Measurements from ENCODE around the gene NOTCH2. TPM values are rescaled to one million over a fixed set of nuclear protein-coding genes. Genes with fewer than 3 reads are reported as not detected.
"Not testable (repeated sequence)": the region's sequence is repeated elsewhere in the genome, so short reads cannot be mapped to it uniquely, and the experiment has no call there.

Gene NOTCH2
- total RNA-seq, 2 donors from 2014 or later: 64.6 to 79.2 TPM

GRCh38 chr1:120008320-120008719 lies 61.1 kb downstream of the NOTCH2 start:
- H3K4me3 Mint-ChIP-seq; H3K36me3 Mint-ChIP-seq (ENCODE audit: insufficient read depth in 2 of 2); ATAC-seq (replicated peaks in 1 of 2); H3K9me3 Mint-ChIP-seq; DNase-seq; H3K27ac Mint-ChIP-seq; H3K27me3 Mint-ChIP-seq (ENCODE audit: low read depth); H3K4me1 Mint-ChIP-seq (ENCODE audit: low read depth): not testable (repeated sequence)

- H3K9me3 Mint-ChIP-seq; ATAC-seq (replicated peaks in 1 of 2); H3K27me3 Mint-ChIP-seq (ENCODE audit: low read depth); H3K4me3 Mint-ChIP-seq; H3K4me1 Mint-ChIP-seq (ENCODE audit: low read depth); DNase-seq; H3K36me3 Mint-ChIP-seq (ENCODE audit: insufficient read depth in 2 of 2); H3K27ac Mint-ChIP-seq: not testable (repeated sequence)
Measured at GRCh38 chr1:120007850-120008249, 61.6 kb downstream of the NOTCH2 start.

GRCh38 chr1:120001035-120001434 lies 68.4 kb downstream of the NOTCH2 start:
- not testable (repeated sequence) for ATAC-seq (replicated peaks in 1 of 2); H3K9me3 Mint-ChIP-seq; DNase-seq; H3K27me3 Mint-ChIP-seq (ENCODE audit: low read depth); H3K4me3 Mint-ChIP-seq; H3K36me3 Mint-ChIP-seq (ENCODE audit: insufficient read depth in 2 of 2); H3K4me1 Mint-ChIP-seq (ENCODE audit: low read depth); H3K27ac Mint-ChIP-seq

GRCh38 chr1:119996731-119997312 lies 72.6 kb downstream of the NOTCH2 start:
- not testable (repeated sequence) for H3K4me1 Mint-ChIP-seq (ENCODE audit: low read depth)

GRCh38 chr1:119995975-119996374 lies 73.5 kb downstream of the NOTCH2 start:
- not testable (repeated sequence) for DNase-seq; ATAC-seq (replicated peaks in 1 of 2); H3K4me1 Mint-ChIP-seq (ENCODE audit: low read depth); H3K27ac Mint-ChIP-seq; H3K36me3 Mint-ChIP-seq (ENCODE audit: insufficient read depth in 2 of 2); H3K4me3 Mint-ChIP-seq; H3K27me3 Mint-ChIP-seq (ENCODE audit: low read depth); H3K9me3 Mint-ChIP-seq

More at GRCh38 chr1:119996731-119997312, 72.6 kb downstream of the NOTCH2 start:
- H3K36me3 Mint-ChIP-seq (ENCODE audit: insufficient read depth in 2 of 2); H3K4me3 Mint-ChIP-seq; DNase-seq; H3K9me3 Mint-ChIP-seq; H3K27ac Mint-ChIP-seq; ATAC-seq (replicated peaks in 1 of 2); H3K27me3 Mint-ChIP-seq (ENCODE audit: low read depth): not testable (repeated sequence)

GRCh38 chr1:119988306-119989062 lies 81.0 kb downstream of the NOTCH2 start:
- DNase-seq (peak in 1 of 2 donors; percentile 11), ATAC-seq (replicated peaks in 1 of 2) (peak; percentile 76 to 77)
- Mint-ChIP-seq H3K4me1 (ENCODE audit: low read depth) (peaks cover 36% of the 10 kb centered on the region), H3K4me3 (peak overlapping the region; percentile 66 to 80), H3K36me3 (ENCODE audit: insufficient read depth in 2 of 2) (peaks cover 6 to 7% of the 10 kb centered on the region in 2 donors), H3K27ac (peak overlapping the region; percentile 93), H3K27me3 (ENCODE audit: low read depth) (no peaks in the 10 kb centered on the region), H3K9me3 (no peaks in the 10 kb centered on the region)

- Mint-ChIP-seq H3K27me3 (ENCODE audit: low read depth) (no peaks in the 10 kb centered on the region), H3K9me3 (no peaks in the 10 kb centered on the region), H3K4me1 (ENCODE audit: low read depth) (peaks cover 36% of the 10 kb centered on the region), H3K27ac (peak overlapping the region; percentile 93), H3K4me3 (peak overlapping the region; percentile 66 to 80), H3K36me3 (ENCODE audit: insufficient read depth in 2 of 2) (peaks cover 6 to 7% of the 10 kb centered on the region in 2 donors)
- DNase-seq: no peak
- peak; percentile 62 to 67 for ATAC-seq (replicated peaks in 1 of 2)
Measured at GRCh38 chr1:119987686-119988085, 81.8 kb downstream of the NOTCH2 start.

GRCh38 chr1:119987112-119987511 lies 82.3 kb downstream of the NOTCH2 start:
- Mint-ChIP-seq H3K4me1 (ENCODE audit: low read depth) (peaks cover 41% of the 10 kb centered on the region), H3K4me3 (peak overlapping the region; percentile 44 to 64), H3K27me3 (ENCODE audit: low read depth) (no peaks in the 10 kb centered on the region), H3K9me3 (no peaks in the 10 kb centered on the region), H3K27ac (peak overlapping the region; percentile 64), H3K36me3 (ENCODE audit: insufficient read depth in 2 of 2) (peaks cover 6 to 7% of the 10 kb centered on the region in 2 donors)
- peak; percentile 15 to 23 for DNase-seq
- peak; percentile 74 to 76 for ATAC-seq (replicated peaks in 1 of 2)

GRCh38 chr1:119986007-119986497 lies 83.4 kb downstream of the NOTCH2 start:
- ATAC-seq (replicated peaks in 1 of 2): no peak
- Mint-ChIP-seq H3K9me3 (no peaks in the 10 kb centered on the region), H3K27ac (no peak overlapping the region), H3K27me3 (ENCODE audit: low read depth) (no peaks in the 10 kb centered on the region), H3K4me1 (ENCODE audit: low read depth) (peaks cover 44% of the 10 kb centered on the region), H3K4me3 (no peak overlapping the region), H3K36me3 (ENCODE audit: insufficient read depth in 2 of 2) (peaks cover 6 to 7% of the 10 kb centered on the region in 2 donors)
- DNase-seq: no peak

GRCh38 chr1:119984771-119985170 lies 84.7 kb downstream of the NOTCH2 start:
- DNase-seq (no peak), ATAC-seq (replicated peaks in 1 of 2) (no peak)
- no peak overlapping the region for H3K4me3 Mint-ChIP-seq
- peaks cover 44% of the 10 kb centered on the region for H3K4me1 Mint-ChIP-seq (ENCODE audit: low read depth)
- no peaks in the 10 kb centered on the region for H3K27me3 Mint-ChIP-seq (ENCODE audit: low read depth)
- H3K36me3 Mint-ChIP-seq (ENCODE audit: insufficient read depth in 2 of 2): peaks cover 6 to 7% of the 10 kb centered on the region in 2 donors
- H3K9me3 Mint-ChIP-seq: no peaks in the 10 kb centered on the region
- peak overlapping the region; percentile 10 for H3K27ac Mint-ChIP-seq

- no peak for ATAC-seq (replicated peaks in 1 of 2)
- Mint-ChIP-seq H3K4me3 (no peak overlapping the region), H3K9me3 (no peaks in the 10 kb centered on the region), H3K27ac (no peak overlapping the region), H3K4me1 (ENCODE audit: low read depth) (peaks cover 27% of the 10 kb centered on the region), H3K36me3 (ENCODE audit: insufficient read depth in 2 of 2) (peaks cover 6 to 7% of the 10 kb centered on the region in 2 donors), H3K27me3 (ENCODE audit: low read depth) (no peaks in the 10 kb centered on the region)
- no peak for DNase-seq
Measured at GRCh38 chr1:119981986-119982815, 87.3 kb downstream of the NOTCH2 start.

- H3K4me1 Mint-ChIP-seq (ENCODE audit: low read depth): peaks cover 24% of the 10 kb centered on the region
- DNase-seq (no peak), ATAC-seq (replicated peaks in 1 of 2) (no peak)
- peaks cover under 1 to 1% of the 10 kb centered on the region in 2 donors for H3K36me3 Mint-ChIP-seq (ENCODE audit: insufficient read depth in 2 of 2)
- H3K4me3 Mint-ChIP-seq: no peak overlapping the region
- no peak overlapping the region for H3K27ac Mint-ChIP-seq
- no peaks in the 10 kb centered on the region for H3K9me3 Mint-ChIP-seq
- no peaks in the 10 kb centered on the region for H3K27me3 Mint-ChIP-seq (ENCODE audit: low read depth)
Measured at GRCh38 chr1:119981496-119981895, 88.0 kb downstream of the NOTCH2 start.

GRCh38 chr1:119978018-119978505 lies 91.4 kb downstream of the NOTCH2 start:
- no peaks in the 10 kb centered on the region for H3K27me3 Mint-ChIP-seq (ENCODE audit: low read depth)
- H3K4me3 Mint-ChIP-seq: no peak overlapping the region
- H3K27ac Mint-ChIP-seq: no peak overlapping the region
- H3K4me1 Mint-ChIP-seq (ENCODE audit: low read depth): peaks cover 19% of the 10 kb centered on the region
- no peak for DNase-seq
- ATAC-seq (replicated peaks in 1 of 2): no peak
- peaks cover 0 to 2% of the 10 kb centered on the region in 2 donors for H3K36me3 Mint-ChIP-seq (ENCODE audit: insufficient read depth in 2 of 2)
- H3K9me3 Mint-ChIP-seq: no peaks in the 10 kb centered on the region
